ENCODE measurements around the gene WHRN. TPM values are rescaled to one million over a fixed set of nuclear protein-coding genes. Genes with fewer than 3 reads are reported as not detected.

WHRN gene
- total and polyA plus RNA-seq, 2 of the 8 experiments (the other 6 are each of a cell fraction or from before 2014, with no cell fraction given): 4.4 to 7.7 TPM

- TF ChIP-seq NRF1 (IDR thresholded peaks at IDR 0.05; ENCODE audit: low read depth, low read length): no peak
- no peak for TF ChIP-seq RXRA (IDR thresholded peaks at IDR 0.05; ENCODE audit: insufficient read depth, low read depth, low read length)
- no peak for TF ChIP-seq USF2 (IDR thresholded peaks at IDR 0.05; ENCODE audit: low read length)
- no peak for TF ChIP-seq EZH2 (IDR thresholded peaks at IDR 0.05; ENCODE audit: low read depth, low read length, severe bottlenecking)
These were observed 46.7 kb upstream of the WHRN start (continued) for GRCh38 chr9:114551750-114552685.

Measured in H1 (cell line).